GM19193 (cell line): Measurements from ENCODE around the gene SASH3.

Experiments
- POLR2A ChIP-seq: IDR thresholded peaks from 4 replicates; pipeline ENCODE4 v1.6.1; 2011; ENCODE audit not compliant: insufficient read depth, insufficient read length; ENCODE audit errors: extremely low read depth

Gene SASH3

DNA sequence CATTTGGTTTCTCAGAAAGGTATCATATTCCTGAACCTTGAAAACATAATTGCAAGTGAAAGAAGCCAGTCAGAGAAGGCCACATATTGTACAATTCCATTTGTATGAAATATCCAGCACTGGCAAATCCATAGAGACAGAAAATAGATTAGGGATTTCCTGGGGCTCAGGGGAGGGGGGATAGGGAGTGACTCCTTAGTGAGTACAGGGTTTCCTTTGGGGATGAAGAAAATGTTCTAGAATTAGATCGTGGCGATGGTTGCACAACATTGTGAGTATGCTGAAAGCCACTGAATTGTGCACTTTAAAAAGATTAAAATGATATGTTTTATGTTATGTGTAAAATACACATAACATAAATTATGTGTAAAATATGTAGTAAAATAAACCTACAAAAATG, 30.7 kb upstream of the SASH3 start:
- no peak for TF ChIP-seq POLR2A

DNA sequence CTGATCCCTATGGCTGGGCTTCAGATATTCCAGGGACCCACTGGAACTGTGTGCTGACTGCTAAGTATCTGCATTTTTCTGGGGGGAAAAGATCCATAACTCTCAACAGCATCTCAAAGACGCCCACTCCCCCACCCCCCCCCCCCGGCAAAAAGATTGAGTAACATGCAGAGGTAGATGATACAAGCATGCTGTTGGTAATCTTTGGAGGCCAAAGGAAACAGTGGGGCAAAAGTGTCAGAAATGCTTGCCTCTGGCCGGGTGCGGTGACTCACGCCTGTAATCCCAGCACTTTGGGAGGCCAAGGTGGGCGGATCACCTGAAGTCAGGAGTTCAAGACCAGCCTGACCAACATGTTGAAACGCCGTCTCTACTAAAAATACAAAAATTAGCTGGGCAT, 28.8 kb upstream of the SASH3 start:
- no peak for TF ChIP-seq POLR2A

DNA sequence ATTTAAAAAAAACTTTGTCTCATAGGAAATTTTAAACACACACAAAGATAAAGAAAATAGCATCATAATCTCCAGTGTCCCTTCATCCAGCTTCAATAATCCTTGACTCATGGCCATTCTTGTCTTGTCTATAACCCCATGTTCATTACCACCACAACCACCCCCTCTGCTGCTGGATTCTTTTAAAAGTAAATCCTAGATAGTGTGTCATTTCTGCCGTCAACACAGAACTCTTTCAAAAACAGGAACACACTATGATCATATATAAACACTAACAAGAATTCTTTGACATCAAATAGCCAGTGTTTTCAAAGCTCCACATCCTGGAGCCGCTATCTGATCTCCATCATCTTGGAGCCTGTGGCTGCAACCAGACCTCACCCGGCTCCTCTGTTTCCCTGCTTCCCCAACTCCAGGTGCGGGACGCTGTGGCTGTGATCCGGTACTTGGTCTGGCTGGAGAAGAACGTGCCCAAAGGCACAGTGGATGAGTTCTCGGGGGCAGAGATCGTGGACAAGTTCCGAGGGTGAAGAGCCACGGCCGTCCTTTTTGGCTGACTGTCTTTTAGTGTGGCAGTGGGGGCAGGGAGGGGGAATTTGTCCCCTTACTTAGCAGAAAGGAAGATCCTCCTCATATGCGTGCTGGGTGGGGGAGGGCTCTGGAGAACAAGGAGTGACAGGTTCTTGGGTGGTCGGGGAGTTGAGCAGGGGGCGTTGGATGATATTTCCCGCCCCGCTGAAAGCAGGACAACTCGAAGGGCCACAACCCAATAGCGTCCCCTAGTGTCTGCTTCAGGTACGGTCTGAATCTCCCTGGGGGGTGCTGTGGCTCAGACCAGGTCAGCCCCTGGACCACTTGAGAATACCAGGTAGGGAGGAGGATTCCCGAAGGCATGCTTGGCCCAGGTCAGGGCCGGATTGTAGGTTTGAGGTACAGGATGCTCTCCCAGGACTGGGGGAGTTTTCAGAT, 25.4 kb upstream of the SASH3 start:
- no peak for TF ChIP-seq POLR2A

DNA sequence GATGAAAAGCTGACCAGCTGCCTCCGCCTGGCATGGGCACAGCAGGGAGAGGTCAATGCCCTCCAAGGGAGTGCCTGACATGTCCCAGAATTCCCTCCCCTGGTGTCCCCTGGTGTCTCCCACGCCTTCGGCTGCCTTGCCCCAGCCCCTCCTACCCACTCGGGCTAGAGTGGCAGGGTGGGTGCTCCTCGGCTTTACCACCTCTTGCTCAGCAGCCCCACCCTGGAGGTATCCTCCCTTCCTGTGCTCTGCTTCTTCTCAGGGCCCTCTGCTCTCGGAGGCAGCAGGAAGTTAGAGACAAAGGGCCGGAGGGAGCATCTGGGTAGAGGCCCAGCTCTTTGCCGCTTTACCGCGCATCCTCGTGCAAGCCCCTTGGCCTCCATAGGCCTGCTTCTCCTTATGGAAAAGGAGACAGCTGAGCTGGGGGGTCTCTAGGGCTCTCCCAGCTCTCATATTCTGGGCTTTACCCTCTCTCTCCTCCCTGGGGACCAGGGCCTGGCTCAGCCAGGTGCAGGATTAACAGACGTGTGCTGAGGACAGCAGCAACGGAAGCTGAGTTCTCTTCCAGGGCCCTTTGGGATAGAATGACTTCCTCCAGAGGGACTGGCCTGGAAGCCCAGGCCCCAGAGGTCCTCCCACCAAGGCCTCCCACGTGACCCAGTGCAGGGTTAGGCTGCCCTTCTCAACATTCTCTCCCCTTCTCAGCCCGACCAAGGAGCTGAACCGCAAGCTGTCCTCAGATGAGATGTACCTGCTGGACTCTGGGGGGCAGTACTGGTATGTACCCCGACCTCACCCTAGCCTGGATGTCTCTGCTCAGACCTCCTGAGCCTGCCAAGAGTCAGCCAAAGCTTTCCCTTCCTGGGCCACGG, 23.7 kb upstream of the SASH3 start:
- TF ChIP-seq POLR2A = no peak

DNA sequence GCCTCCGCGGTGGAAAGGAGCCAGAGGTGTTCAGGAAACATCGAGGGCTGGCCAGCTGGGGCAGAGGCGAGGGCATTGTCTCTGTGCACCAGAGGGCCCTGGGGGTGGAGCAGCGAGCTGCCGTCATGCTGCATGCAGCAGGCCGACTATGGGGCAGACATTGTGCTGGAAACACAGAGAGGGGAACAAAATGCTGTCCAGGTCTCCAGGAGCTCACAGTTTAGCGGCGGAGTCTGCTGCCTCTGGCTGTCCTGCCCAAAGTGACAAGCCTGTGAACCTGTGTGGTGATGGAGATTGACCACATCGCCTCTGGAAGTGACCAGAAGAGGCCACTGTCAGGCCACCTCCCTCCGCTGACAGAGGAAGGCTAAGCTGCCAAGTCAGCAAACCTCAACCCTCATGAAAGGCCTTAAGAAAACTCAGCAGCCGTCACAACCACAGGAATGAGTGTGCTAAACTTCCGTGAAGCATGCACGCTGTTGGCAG, 20.1 kb upstream of the SASH3 start:
- TF ChIP-seq POLR2A = no peak

DNA sequence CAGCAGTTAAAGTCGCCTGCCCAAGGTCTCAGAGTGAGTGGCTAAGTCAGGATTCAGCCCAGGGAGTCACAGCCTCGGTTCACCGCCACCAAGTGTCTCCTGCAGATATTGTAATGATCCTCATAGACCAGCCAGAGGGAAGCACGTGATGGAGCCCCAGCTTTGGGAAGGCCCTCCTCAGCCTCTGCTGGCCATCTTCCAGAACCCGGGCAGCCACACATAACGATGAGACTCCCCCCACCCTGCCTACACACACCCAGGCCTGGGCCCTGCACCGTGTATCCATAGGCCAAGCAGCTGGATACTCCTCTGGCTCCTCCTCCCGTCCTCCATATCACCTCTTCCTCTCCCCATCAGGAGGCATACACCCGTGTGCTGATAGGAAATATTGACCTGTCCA, 19.6 kb upstream of the SASH3 start:
- no peak for TF ChIP-seq POLR2A

DNA sequence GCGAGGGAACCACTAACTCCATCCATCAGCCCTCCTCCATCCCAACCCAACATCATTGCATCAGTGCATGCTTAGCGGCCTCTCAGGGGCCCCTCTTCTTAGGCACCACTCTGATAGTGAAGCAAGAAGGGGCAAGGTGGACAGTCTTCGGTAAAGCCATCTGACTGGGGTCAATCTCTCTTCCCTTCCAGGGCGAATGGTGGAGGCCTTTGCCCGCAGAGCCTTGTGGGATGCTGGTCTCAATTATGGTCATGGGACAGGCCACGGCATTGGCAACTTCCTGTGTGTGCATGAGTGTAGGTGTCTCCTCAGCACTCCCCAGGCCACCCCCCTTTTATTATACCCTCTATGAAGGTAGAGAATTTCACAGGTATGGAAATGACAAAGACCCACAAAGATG, 18.8 kb upstream of the SASH3 start:
- no peak for TF ChIP-seq POLR2A

DNA sequence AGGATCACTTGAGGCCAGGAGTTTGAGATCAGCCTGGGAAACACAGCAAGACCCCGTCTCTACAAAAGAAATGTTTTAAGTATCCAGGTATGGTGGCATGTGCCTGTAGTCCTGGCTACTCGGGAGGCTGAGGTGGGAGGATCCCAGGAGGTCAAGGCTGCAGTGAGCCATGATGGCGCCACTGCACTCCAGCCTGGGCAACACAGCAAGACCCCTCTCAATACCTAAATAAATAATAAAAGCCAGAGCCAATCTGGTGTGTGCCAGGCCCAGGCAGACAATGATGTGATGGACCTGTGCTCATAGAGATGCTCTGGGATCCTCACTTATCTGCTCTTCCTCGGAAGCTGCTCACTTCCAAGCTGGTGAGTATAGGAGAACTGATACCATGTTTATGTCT, 18.2 kb upstream of the SASH3 start:
- no peak for TF ChIP-seq POLR2A

DNA sequence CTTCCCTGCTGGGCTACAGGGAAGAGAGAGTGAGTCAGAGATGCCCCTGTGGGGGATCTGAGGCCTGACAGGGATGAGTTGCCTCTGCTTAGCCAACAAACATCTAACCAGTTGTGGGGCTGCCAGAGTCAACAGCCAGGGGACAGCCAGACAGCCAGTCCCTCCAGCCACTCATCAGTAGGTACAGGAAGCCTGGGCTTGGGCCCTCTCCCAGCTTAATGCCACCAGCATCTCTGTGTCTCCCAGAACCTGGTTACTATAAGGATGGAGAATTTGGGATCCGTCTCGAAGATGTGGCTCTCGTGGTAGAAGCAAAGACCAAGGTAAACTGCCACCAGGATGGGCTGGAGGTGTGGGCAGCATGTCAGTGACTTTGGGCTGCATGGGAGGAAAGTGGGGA, 17.3 kb upstream of the SASH3 start:
- no peak for TF ChIP-seq POLR2A

DNA sequence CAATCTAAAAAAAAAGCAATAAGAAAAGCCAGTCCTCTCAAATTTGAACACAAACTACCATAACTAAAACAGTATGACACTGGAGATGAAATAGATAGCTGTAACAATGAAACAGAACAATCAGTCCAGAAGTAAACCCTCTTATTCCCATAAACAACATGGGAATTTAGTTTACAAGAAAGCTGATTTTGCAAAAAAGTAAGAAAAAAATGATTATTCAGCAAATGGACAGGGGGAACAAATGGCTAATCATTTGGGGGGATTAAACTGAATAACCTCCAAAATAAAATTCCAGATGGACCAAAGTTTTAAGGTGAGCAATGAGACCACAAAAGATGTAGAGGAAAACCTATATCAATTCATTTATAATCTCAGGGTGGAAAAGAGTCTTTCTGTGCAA, 16.1 kb upstream of the SASH3 start:
- TF ChIP-seq POLR2A = no peak

DNA sequence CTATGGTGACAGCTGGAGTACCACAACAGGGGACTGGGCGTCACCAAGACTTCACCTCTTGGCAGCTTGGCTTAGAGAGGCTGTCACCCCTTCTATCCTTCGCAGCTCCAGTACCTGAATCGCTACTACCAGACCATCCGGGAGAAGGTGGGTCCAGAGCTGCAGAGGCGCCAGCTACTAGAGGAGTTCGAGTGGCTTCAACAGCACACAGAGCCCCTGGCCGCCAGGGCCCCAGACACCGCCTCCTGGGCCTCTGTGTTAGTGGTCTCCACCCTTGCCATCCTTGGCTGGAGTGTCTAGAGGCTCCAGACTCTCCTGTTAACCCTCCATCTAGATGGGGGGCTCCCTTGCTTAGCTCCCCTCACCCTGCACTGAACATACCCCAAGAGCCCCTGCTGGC, 11.6 kb upstream of the SASH3 start:
- TF ChIP-seq POLR2A = no peak

DNA sequence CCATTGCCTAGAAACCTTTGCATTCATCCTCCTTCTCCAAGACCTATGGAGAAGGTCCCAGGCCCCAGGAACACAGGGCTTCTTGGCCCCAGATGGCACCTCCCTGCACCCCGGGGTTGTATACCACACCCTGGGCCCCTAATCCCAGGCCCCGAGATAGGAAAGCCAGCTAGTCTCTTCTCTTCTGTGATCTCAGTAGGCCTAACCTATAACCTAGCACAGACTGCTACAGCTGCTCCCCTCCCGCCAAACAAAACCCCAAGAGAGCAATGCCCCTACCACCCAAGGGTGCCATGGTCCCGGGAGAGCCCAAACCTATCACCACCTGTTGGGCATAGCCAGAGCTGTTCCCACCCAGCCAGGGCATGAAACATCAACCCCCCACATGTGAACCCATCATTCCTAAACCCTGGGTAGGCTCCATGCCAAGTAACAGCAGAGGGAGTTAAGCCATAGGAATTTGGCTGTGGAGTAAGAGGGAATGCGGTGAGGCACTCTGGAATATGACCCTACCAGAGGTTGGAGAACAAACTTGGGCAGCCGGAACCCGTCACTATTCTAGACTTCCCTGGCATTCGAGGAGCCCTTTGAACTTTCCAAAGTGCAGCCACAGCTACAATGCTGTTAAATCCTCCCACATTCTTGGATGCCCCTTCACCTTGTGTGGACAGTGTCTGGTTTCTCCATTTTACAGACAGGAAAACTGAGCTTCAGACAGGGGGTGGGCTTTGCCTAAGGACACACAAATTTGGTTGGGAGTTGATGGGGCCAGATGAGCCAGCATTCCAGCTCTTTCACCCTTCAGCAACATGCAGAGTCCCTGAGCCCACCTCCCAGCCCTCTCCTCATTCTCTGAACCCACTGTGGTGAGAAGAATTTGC, 10.9 kb upstream of the SASH3 start:
- no peak for TF ChIP-seq POLR2A

DNA sequence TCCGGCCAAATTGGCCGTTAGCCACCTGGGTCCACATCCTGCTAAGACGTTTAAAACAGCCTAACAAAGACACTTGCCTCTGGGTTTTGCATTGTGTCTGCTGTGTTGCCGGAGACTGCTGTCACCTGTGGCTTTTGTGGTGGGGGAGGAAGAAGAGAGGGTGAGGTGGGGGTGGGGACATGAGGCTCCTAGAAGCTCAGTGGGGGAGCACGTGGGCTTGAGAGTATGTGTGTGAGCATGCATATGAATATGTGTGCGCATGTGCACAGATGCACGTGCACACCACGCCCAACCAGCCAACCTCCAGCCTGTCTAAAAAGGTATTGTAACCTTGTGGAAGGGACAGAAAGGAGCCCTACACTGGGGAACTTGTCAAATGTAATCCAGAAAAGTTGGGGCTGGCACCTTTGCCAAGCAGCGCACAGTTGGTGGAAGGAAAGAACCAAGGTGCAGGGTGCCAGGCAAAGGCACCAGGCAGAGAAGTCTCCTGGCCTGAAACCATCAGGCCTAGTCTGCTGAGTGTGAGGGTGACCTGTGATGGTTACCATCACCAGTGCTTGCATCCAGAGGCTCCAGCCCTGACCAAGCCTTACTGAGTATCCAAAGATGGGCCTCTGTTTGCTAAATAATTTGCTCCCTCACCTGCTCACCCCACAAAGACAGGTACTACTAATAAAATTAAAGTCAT, 10.1 kb upstream of the SASH3 start:
- TF ChIP-seq POLR2A = no peak
